ENCODE measurements around the gene HES7.

DNA sequence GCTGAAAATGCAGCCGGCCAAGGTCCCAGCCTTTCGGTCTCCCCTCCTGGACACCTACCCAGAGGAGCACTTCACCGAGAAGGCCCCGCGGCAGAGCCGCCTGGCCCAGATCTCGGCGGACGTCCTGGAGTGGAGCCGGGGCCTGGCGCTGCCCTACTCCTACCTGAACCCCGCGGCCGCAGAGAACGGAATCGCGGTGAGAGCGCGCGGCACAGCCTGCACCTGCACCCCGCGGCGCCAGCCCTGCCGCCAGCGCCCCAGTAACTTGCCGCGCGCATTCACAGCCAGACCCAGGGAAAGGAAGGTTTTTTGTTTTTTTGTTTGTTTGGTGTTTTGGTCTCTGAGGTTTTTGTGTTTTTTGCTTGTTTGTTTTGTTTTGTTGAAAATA is 51.6 kb downstream of the HES7 start:
- TF ChIP-seq, protein P1, sequence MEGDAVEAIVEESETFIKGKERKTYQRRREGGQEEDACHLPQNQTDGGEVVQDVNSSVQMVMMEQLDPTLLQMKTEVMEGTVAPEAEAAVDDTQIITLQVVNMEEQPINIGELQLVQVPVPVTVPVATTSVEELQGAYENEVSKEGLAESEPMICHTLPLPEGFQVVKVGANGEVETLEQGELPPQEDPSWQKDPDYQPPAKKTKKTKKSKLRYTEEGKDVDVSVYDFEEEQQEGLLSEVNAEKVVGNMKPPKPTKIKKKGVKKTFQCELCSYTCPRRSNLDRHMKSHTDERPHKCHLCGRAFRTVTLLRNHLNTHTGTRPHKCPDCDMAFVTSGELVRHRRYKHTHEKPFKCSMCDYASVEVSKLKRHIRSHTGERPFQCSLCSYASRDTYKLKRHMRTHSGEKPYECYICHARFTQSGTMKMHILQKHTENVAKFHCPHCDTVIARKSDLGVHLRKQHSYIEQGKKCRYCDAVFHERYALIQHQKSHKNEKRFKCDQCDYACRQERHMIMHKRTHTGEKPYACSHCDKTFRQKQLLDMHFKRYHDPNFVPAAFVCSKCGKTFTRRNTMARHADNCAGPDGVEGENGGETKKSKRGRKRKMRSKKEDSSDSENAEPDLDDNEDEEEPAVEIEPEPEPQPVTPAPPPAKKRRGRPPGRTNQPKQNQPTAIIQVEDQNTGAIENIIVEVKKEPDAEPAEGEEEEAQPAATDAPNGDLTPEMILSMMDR (IDR thresholded peaks at IDR 0.05): no peak
- TF ChIP-seq, protein P2, sequence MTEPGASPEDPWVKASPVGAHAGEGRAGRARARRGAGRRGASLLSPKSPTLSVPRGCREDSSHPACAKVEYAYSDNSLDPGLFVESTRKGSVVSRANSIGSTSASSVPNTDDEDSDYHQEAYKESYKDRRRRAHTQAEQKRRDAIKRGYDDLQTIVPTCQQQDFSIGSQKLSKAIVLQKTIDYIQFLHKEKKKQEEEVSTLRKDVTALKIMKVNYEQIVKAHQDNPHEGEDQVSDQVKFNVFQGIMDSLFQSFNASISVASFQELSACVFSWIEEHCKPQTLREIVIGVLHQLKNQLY (CRISPR knock-in tag; IDR thresholded peaks at IDR 0.05): no peak
- TF ChIP-seq ZNF138 (CRISPR knock-in tag; conservative IDR thresholded peaks at IDR 0.05) (no peak), TP53 (CRISPR knock-in tag; IDR thresholded peaks at IDR 0.05) (no peak), JUN (CRISPR knock-in tag; IDR thresholded peaks at IDR 0.05) (no peak), ETV6 (CRISPR knock-in tag; IDR thresholded peaks at IDR 0.05) (no peak), HMGA2 (CRISPR knock-in tag; IDR thresholded peaks at IDR 0.05) (no peak), NR2C2 (CRISPR knock-in tag; IDR thresholded peaks at IDR 0.05) (no peak)
- TF ChIP-seq, protein P3, sequence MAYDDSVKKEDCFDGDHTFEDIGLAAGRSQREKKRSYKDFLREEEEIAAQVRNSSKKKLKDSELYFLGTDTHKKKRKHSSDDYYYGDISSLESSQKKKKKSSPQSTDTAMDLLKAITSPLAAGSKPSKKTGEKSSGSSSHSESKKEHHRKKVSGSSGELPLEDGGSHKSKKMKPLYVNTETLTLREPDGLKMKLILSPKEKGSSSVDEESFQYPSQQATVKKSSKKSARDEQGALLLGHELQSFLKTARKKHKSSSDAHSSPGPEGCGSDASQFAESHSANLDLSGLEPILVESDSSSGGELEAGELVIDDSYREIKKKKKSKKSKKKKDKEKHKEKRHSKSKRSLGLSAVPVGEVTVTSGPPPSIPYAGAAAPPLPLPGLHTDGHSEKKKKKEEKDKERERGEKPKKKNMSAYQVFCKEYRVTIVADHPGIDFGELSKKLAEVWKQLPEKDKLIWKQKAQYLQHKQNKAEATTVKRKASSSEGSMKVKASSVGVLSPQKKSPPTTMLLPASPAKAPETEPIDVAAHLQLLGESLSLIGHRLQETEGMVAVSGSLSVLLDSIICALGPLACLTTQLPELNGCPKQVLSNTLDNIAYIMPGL (CRISPR knock-in tag; IDR thresholded peaks at IDR 0.05): no peak
- TF ChIP-seq, protein P4, sequence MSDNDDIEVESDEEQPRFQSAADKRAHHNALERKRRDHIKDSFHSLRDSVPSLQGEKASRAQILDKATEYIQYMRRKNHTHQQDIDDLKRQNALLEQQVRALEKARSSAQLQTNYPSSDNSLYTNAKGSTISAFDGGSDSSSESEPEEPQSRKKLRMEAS (CRISPR knock-in tag; IDR thresholded peaks at IDR 0.05): no peak
